K562 (cell line): ENCODE results near the gene AQP1. TPM values are rescaled to one million over a fixed set of nuclear protein-coding genes. Genes with fewer than 3 reads are reported as not detected.

Experiments used
- ATF3 ChIP-seq, 2 experiments: fragments of 450-650 bp in 1 of 2; sonication (generic) in 1 of 2; formaldehyde crosslinking in 1 of 2; IDR thresholded peaks in 1 of 2; conservative IDR thresholded peaks in 1 of 2; 2 replicates each; pipeline versions ENCODE4 v1.6.1 to v1.8.1; 2016 to 2023; ENCODE audit warnings: mild to moderate bottlenecking in 2 of 2, moderate library complexity in 2 of 2, inconsistent platforms in 1 of 2, missing genetic modification reagents in 1 of 2
- ATF7 ChIP-seq: fragments of 450-650 bp; IDR thresholded peaks from 2 replicates; pipeline ENCODE4 v1.7.1; 2014; ENCODE audit warnings: mild to moderate bottlenecking, moderate library complexity
- CBX1 ChIP-seq: sonication (generic); IDR thresholded peaks from 2 replicates; pipeline ENCODE4 v1.6.1; 2016; ENCODE audit warnings: antibody characterized with exemption, low read depth, mild to moderate bottlenecking
- CCNT2 ChIP-seq: IDR thresholded peaks from 2 replicates; pipeline ENCODE4 v1.6.1; 2011; ENCODE audit warnings: borderline replicate concordance, low read depth, mild to moderate bottlenecking, moderate library complexity, mixed read lengths, low read length; ENCODE audit not compliant: insufficient read length; ENCODE audit errors: extremely low read depth
- EGR1 ChIP-seq: fragments of 450-650 bp; conservative IDR thresholded peaks from 2 replicates; pipeline ENCODE4 v1.6.1; 2017; ENCODE audit warnings: mild to moderate bottlenecking
- ELF2 ChIP-seq: fragments of 250-450 bp; sonication (Bioruptor Pico); IDR thresholded peaks from 2 replicates; pipeline ENCODE4 v1.5.0; 2021; ENCODE audit warnings: mild to moderate bottlenecking
- GMEB1 ChIP-seq: fragments of 250-450 bp; sonication (Bioruptor Pico); IDR thresholded peaks from 2 replicates; pipeline ENCODE4 v1.4.0; 2020; ENCODE audit warnings: mild to moderate bottlenecking
- IRF2 ChIP-seq: sonication (generic); formaldehyde crosslinking; IDR thresholded peaks from 2 replicates; pipeline ENCODE4 v1.8.1; 2022; ENCODE audit warnings: mild to moderate bottlenecking, missing genetic modification reagents
- MYBL2 ChIP-seq, 2 experiments: fragments of 450-650 bp in 1 of 2; sonication (generic) in 1 of 2; formaldehyde crosslinking in 1 of 2; IDR thresholded peaks; 2 replicates each; pipeline versions ENCODE4 v1.6.1 to v1.8.1; 2017 to 2022; ENCODE audit warnings: borderline replicate concordance in 1 of 2, inconsistent platforms in 1 of 2, low read depth in 1 of 2, mild to moderate bottlenecking in 1 of 2, missing genetic modification reagents in 1 of 2, moderate library complexity in 1 of 2
- POLR2AphosphoS5 ChIP-seq: IDR thresholded peaks from 2 replicates; pipeline ENCODE4 v1.6.1; 2011; ENCODE audit warnings: mild to moderate bottlenecking, low read depth, low read length, moderate library complexity; ENCODE audit not compliant: control insufficient read depth, insufficient read depth
- PTRF ChIP-seq: fragments of 450-650 bp; IDR thresholded peaks from 2 replicates; pipeline ENCODE4 v1.6.1; 2016; ENCODE audit warnings: mild to moderate bottlenecking, missing genetic modification characterization, missing compliant biosample characterization
- PURB ChIP-seq: sonication (generic); formaldehyde crosslinking; IDR thresholded peaks from 2 replicates; pipeline ENCODE4 v1.9.0; 2021; ENCODE audit warnings: low read depth, mild to moderate bottlenecking, missing genetic modification reagents
- RAD51 ChIP-seq: fragments of 450-650 bp; IDR thresholded peaks from 2 replicates; pipeline ENCODE4 v1.7.1; 2016; ENCODE audit warnings: low read depth, mild to moderate bottlenecking, borderline replicate concordance
- RFX7 ChIP-seq: fragments of 250-450 bp; sonication (Bioruptor Pico); IDR thresholded peaks from 2 replicates; pipeline ENCODE4 v1.5.1; 2021; ENCODE audit warnings: mild to moderate bottlenecking
- TAF1 ChIP-seq: IDR thresholded peaks from 2 replicates; pipeline ENCODE4 v1.6.1; 2011; ENCODE audit warnings: mild to moderate bottlenecking, low read length, moderate library complexity; ENCODE audit not compliant: insufficient read depth, control insufficient read depth, severe bottlenecking; ENCODE audit errors: extremely low read depth
- UBTF ChIP-seq, 2 experiments: IDR thresholded peaks; 2 replicates each; pipeline ENCODE4 v1.6.1; 2012; ENCODE audit warnings: improper control_type of control experiment in 2 of 2, low read depth in 2 of 2, low read length in 2 of 2, borderline replicate concordance in 1 of 2
- ZFX ChIP-seq: sonication (generic); formaldehyde crosslinking; IDR thresholded peaks from 2 replicates; pipeline ENCODE4 v1.8.0; 2022; ENCODE audit warnings: mild to moderate bottlenecking, missing genetic modification reagents, moderate library complexity
- ZKSCAN3 ChIP-seq: fragments of 250-450 bp; sonication (Bioruptor Pico); IDR thresholded peaks from 2 replicates; pipeline ENCODE4 v1.4.0; 2020
- ZNF354B ChIP-seq: fragments of 250-450 bp; sonication (Bioruptor Pico); IDR thresholded peaks from 2 replicates; pipeline ENCODE4 v1.4.0; 2020
- ZNF444 ChIP-seq: fragments of 250-450 bp; sonication (Bioruptor Pico); IDR thresholded peaks from 2 replicates; pipeline ENCODE4 v1.4.0; 2020; ENCODE audit warnings: mild to moderate bottlenecking, moderate library complexity
- ZNF583 ChIP-seq: fragments of 250-450 bp; sonication (Bioruptor Pico); IDR thresholded peaks from 2 replicates; pipeline ENCODE4 v1.4.0; 2020
- ZNF696 ChIP-seq: fragments of 250-450 bp; sonication (Bioruptor Pico); conservative IDR thresholded peaks from 2 replicates; pipeline ENCODE4 v1.4.0; 2020; ENCODE audit warnings: mild to moderate bottlenecking, moderate library complexity
- polyA plus RNA-seq, 8 experiments: library from polyadenylated mRNA; depleted of rRNA in 4 of 8; stranded (reverse) in 5 of 8; unstranded in 3 of 8; fragments of >200 nt; fragmentation: Nextera tagmentation in 2 of 8; fragmentation: Illumina TruSeq in 1 of 8; extraction: Ambion mirVana in 2 of 8; extraction: Trizol in 1 of 8; gene quantifications; 2 replicates each; pipeline versions ENCODE4 v1.2.1 to v1.2.3, GENCODE V29; 2011 to 2014; ENCODE audit warnings: inconsistent platforms in 1 of 8, missing spikeins in 1 of 8
- total RNA-seq, 7 experiments: library from RNA; depleted of rRNA in 6 of 7; stranded (reverse); fragments of >200 nt in 6 of 7; fragmentation: Illumina TruSeq in 2 of 7; extraction: Trizol in 2 of 7; gene quantifications; 2 replicates each; pipeline versions ENCODE4 v1.2.1 to v1.2.3, GENCODE V29; 2011 to 2021; ENCODE audit warnings: low replicate concordance in 1 of 7

The AQP1 gene
- total and polyA plus RNA-seq, 9 of the 15 experiments (the other 6 are each of a cell fraction or from before 2014, with no cell fraction given) = 0.18 to 12.6 (median 4.1) TPM

- TF ChIP-seq GMEB1 (CRISPR knock-in tag) = no peak
- TF ChIP-seq MYBL2 (IDR thresholded peaks at IDR 0.05; ENCODE audit: low read depth) = no peak
- no peak for TF ChIP-seq MYBL2 (CRISPR knock-in tag; IDR thresholded peaks at IDR 0.05; ENCODE audit: borderline replicate concordance)
- TF ChIP-seq CCNT2 = peak; percentile 98
- no peak for TF ChIP-seq ATF3 (IDR thresholded peaks at IDR 0.05)
- no peak for TF ChIP-seq ATF3 (CRISPR knock-in tag; conservative IDR thresholded peaks at IDR 0.05)
- no peak for TF ChIP-seq ZFX (CRISPR knock-in tag)
- TF ChIP-seq ZNF583 (CRISPR knock-in tag) = peak; percentile 71; the same call in 1 of the 2 replicates
- no peak for TF ChIP-seq TAF1
- TF ChIP-seq CBX1 = no peak
- TF ChIP-seq ZKSCAN3 (CRISPR knock-in tag) = no peak
- 0 out of 2 replicates have a peak, but pooled peaks have one; percentile 13 for TF ChIP-seq RAD51
- no peak for TF ChIP-seq ZNF696
- peak; percentile 99 for TF ChIP-seq POLR2AphosphoS5
- TF ChIP-seq ELF2 (CRISPR knock-in tag) = no peak
- TF ChIP-seq ZNF444 (CRISPR knock-in tag) = no peak
- no peak for TF ChIP-seq PTRF (tag)
- no peak for TF ChIP-seq RFX7 (CRISPR knock-in tag)
- TF ChIP-seq EGR1 = peak; percentile 34; the same call in 1 of the 2 replicates
- no peak for TF ChIP-seq PURB (CRISPR knock-in tag)
- TF ChIP-seq ZNF354B (CRISPR knock-in tag) = no peak
- TF ChIP-seq ATF7 = peak; percentile 63
- TF ChIP-seq IRF2 (CRISPR knock-in tag) = no peak
- TF ChIP-seq UBTF (IDR thresholded peaks at IDR 0.05; ENCODE audit: borderline replicate concordance in 1 of 2, low read depth in 2 of 2, low read length in 2 of 2) = no peak
Observed at GRCh38 chr7:30915005-30915601, 3.5 kb downstream of the AQP1 start (continued).
